ENCODE measurements around the gene LRRC56. TPM values are rescaled to one million over a fixed set of nuclear protein-coding genes. Genes with fewer than 3 reads are reported as not detected.
"Not testable (repeated sequence)": the region's sequence is repeated elsewhere in the genome, so short reads cannot be mapped to it uniquely, and the experiment has no call there.

LRRC56 gene
- polyA plus RNA-seq, 2 of the 4 experiments (the other 2 are of a cell fraction): 0.32 to 1.0 TPM

DNA sequence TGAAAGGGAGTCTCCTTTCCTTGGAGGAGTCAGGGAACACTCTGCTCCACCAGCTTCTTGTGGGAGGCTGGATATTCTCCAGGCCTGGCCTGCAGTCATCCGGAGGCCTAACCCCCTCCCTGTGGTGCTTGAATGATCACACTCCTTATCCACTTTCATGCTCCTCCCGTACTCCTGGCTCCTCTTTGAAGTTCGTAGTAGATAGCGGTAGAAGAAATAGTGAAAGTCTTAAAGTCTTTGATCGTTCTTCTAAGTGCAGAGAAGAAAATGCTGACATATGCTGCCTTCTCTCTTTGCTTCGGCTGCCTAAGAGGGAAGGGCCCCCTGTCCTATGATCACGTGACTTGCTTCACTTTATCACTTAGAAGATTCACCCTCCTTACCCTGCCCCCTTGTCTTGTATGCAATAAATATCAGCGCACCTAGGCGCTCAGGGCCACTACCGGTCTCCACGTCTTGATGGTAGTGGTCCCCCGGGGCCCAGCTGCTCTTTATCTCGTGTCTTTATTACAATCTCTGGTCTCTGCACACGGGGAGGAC, 36.8 kb downstream of the LRRC56 start:
- H3K9me3 ChIP-seq; H3K4me3 ChIP-seq; H3K27ac ChIP-seq; FAIRE-seq; POLR2A ChIA-PET; ATAC-seq; DNase-seq (ENCODE audit: low read depth in 1 of 2, low spot score in 1 of 2): not testable (repeated sequence)
- CTCF ChIA-PET: interaction anchor here (1.3 kb wide), 1 partner anchor 9 kb away, joined by 4 read pairs; no protein-coding TSS in a partner anchor
- Histone ChIP-seq H3K4me1 (peaks cover 26% of the 10 kb centered on the region), H3K4me2 (0 out of 3 replicates have a peak overlapping the region, but pooled peaks have one; percentile 100)
- WGBS (ENCODE audit: missing lambda C conversion rate): 84% methylated on average over 14 of the region's 14 CpGs
- TF ChIP-seq MAFK (IDR thresholded peaks at IDR 0.05; ENCODE audit: partially characterized antibody): peak; percentile 55

DNA sequence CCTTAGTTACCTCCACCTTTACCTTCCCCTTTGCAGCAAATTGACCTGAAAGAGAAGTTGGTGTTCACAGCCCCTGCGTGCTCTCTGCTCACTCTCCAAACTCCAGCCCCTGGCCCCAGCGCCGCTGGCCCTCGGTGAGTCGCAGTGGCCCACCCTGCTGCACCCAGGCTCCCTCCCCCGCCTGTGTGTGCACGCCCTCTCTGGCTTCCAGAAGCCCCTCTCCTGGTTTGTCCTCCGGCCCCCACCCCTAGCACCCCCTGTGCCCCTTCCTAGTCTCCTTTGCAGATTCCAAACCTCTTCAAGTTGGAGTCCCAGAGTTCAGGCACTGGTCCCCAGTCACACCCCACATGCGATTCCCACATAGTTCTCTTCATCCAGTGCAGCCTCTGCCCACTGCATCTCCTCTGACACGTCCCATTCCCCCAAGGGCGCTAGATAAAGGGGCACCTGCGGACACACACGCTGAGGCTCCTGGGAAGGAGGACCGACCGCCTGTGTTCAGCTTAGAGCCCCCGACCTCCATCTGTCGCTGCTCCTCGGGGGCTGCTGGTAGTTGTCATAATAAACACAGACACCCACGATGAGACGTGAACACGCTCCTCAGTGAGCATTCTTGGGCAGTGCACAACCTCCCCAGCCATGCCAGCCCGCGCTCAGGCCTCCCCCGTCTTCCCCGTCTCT, 37.4 kb downstream of the LRRC56 start:
- FAIRE-seq (no peak), ATAC-seq (peak; percentile 0 to 18; a peak in 3 of 6 replicates), DNase-seq (ENCODE audit: low read depth in 1 of 2, low spot score in 1 of 2) (no peak)
- H3K4me2 ChIP-seq: peak overlapping the region; percentile 100
- H3K9me3 ChIP-seq: no peaks in the 10 kb centered on the region
- 49% methylated on average over 23 of the region's 25 CpGs for WGBS (ENCODE audit: missing lambda C conversion rate)
- TF ChIP-seq BHLHE40 (IDR thresholded peaks at IDR 0.05; ENCODE audit: low read depth, low read length): no peak
- H3K4me3 ChIP-seq: peak overlapping the region; percentile 90
- H3K27ac ChIP-seq: peak overlapping the region; percentile 84 to 88
- ChIA-PET POLR2A (interaction anchor here (1.1 kb wide), 1 partner anchor 23 kb away, joined by 3 read pairs; no protein-coding TSS in a partner anchor), CTCF (interaction anchor here (1.0 to 1.8 kb wide), 2 partner anchors 11 to 15 kb away, joined by 3 to 6 read pairs; partner anchors contain the start of gene LMNTD2)
- H3K4me1 ChIP-seq: peaks cover 26% of the 10 kb centered on the region

DNA sequence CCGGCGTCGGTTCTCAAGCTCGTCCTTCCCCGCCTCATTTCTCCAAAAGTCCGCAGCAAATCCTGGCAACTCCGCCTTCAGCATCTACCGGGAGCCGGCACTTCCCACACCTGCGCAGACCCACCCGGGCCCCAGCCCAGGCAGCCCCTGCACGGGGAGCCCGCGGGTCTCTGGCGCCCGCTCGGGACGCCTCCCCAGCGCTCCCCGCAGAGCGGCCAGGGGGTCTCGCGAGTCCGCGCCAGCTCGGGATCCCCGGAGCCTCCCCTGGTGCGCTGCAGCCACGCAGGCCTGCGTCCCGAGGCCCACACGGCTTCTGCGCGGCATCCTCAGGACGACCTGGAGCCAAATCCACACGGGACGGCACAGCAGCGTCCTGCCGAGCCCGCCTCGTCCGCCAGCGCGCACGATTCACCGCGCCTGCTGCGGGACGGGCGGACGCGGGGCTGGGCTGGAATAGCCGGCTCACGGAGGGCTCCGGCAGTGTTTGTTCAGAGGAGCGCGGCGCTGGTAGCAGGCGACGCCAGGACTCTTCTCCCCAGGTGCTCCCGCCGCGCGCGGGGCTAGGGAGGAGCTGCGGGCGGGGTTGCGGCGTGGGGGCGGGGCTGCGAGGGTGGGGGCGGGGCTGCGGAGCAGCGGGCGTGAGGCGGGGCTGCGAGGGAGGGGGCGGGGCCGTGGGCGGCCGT, 38.1 kb downstream of the LRRC56 start:
- CTCF ChIA-PET: interaction anchor here (0.6 to 1.8 kb wide), 4 partner anchors 12 to 84 kb away, joined by 3 to 6 read pairs (median 3); partner anchors contain the start of gene LMNTD2
- Histone ChIP-seq H3K4me2 (peak overlapping the region; percentile 100), H3K4me3 (peak overlapping the region; percentile 90), H3K27ac (peak overlapping the region; percentile 84 to 88), H3K9me3 (no peaks in the 10 kb centered on the region), H3K4me1 (peaks cover 26% of the 10 kb centered on the region)
- no peak for FAIRE-seq
- POLR2A ChIA-PET: interaction anchor here (0.7 to 1.1 kb wide), 19 partner anchors 8 to 234 kb away, joined by 3 to 7 read pairs (median 4); partner anchors contain the start of genes HRAS, LMNTD2, RPLP2 and TMEM80
- peak; percentile 47 to 62 for ATAC-seq
- WGBS (ENCODE audit: missing lambda C conversion rate): 3% methylated on average over 23 of the region's 81 CpGs
- TF ChIP-seq POLR2A (IDR thresholded peaks at IDR 0.05; ENCODE audit: low read length) (peak; percentile 57), SREBF2 (IDR thresholded peaks at IDR 0.05) (no peak), CHD2 (IDR thresholded peaks at IDR 0.05; ENCODE audit: low read length, partially characterized antibody) (peak; percentile 38)
- TF ChIP-seq, protein P1, sequence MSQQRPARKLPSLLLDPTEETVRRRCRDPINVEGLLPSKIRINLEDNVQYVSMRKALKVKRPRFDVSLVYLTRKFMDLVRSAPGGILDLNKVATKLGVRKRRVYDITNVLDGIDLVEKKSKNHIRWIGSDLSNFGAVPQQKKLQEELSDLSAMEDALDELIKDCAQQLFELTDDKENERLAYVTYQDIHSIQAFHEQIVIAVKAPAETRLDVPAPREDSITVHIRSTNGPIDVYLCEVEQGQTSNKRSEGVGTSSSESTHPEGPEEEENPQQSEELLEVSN (IDR thresholded peaks at IDR 0.05; ENCODE audit: borderline replicate concordance, low read depth): peak; percentile 65; the same call in 1 of the 2 replicates
- TF ChIP-seq, protein P2, sequence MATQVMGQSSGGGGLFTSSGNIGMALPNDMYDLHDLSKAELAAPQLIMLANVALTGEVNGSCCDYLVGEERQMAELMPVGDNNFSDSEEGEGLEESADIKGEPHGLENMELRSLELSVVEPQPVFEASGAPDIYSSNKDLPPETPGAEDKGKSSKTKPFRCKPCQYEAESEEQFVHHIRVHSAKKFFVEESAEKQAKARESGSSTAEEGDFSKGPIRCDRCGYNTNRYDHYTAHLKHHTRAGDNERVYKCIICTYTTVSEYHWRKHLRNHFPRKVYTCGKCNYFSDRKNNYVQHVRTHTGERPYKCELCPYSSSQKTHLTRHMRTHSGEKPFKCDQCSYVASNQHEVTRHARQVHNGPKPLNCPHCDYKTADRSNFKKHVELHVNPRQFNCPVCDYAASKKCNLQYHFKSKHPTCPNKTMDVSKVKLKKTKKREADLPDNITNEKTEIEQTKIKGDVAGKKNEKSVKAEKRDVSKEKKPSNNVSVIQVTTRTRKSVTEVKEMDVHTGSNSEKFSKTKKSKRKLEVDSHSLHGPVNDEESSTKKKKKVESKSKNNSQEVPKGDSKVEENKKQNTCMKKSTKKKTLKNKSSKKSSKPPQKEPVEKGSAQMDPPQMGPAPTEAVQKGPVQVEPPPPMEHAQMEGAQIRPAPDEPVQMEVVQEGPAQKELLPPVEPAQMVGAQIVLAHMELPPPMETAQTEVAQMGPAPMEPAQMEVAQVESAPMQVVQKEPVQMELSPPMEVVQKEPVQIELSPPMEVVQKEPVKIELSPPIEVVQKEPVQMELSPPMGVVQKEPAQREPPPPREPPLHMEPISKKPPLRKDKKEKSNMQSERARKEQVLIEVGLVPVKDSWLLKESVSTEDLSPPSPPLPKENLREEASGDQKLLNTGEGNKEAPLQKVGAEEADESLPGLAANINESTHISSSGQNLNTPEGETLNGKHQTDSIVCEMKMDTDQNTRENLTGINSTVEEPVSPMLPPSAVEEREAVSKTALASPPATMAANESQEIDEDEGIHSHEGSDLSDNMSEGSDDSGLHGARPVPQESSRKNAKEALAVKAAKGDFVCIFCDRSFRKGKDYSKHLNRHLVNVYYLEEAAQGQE (IDR thresholded peaks at IDR 0.05): peak; percentile 68
- TF ChIP-seq, protein P3, sequence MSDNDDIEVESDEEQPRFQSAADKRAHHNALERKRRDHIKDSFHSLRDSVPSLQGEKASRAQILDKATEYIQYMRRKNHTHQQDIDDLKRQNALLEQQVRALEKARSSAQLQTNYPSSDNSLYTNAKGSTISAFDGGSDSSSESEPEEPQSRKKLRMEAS (IDR thresholded peaks at IDR 0.05): no peak; the same call in 1 of the 2 replicates
- DNase-seq (ENCODE audit: low read depth in 1 of 2, low spot score in 1 of 2): peak in 1 of 2 experiments; percentile 76

DNA sequence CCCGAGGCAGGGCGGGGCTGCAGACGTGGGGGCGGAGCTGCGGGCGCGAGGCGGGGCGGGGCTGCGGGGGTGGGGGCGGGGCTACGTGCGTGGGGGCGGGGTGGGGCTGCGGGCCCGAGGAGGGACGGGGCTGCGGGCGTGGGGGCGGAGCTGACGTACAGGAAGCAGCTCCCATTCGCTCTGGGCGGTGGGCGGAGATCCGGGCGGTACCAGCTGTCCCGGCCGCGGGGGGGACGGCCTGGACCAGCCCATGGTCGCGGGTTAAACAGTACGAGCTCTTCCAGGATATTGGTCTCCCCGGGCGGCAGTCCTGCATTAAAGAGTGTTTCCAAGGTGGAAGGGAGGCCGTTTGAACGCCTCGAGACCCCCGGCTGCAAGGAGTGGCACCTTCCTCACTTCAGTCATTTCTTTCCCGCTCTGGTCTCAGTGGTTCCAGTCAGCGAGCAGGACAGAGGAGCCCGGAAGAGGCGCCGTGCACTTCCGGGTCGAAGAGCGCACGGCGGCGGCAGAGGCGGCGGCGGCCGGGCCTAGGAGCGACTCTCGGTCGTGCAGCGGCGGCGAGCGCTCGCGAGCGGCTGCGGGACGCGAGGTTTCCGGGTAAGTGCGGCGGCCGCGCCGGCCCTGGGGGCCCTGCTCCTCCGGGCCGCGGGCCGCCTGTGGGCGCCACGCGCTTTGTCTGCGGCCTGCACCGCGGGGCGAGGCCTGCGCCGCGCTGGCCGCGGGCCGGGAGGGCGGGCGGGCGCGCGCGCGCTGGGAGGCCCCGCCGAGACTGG, 38.9 kb downstream of the LRRC56 start, which contains the start of gene PHRF1:
Gene PHRF1, plus strand, starts transcription at position 475 of the 773 bp plus-strand sequence. CDS start 5,043 bp downstream, outside the sequence.
- H3K4me2 ChIP-seq: peak within 1 kb of the TSS; percentile 100
- ChIA-PET POLR2A (interaction anchor here (0.7 to 1.1 kb wide), 19 partner anchors 9 to 233 kb away, joined by 3 to 7 read pairs (median 4); partner anchors contain the start of genes HRAS, LMNTD2, RPLP2 and TMEM80), CTCF (interaction anchor here (0.6 to 1.8 kb wide), 3 partner anchors 13 to 83 kb away, joined by 3 to 6 read pairs (median 3); no protein-coding TSS in a partner anchor)
- FAIRE-seq: no peak
- peak within 1 kb of the TSS; percentile 91 for H3K4me3 ChIP-seq
- peak; percentile 95 to 98 for DNase-seq (ENCODE audit: low read depth in 1 of 2, low spot score in 1 of 2)
- 0% methylated on average over 7 of the region's 99 CpGs for WGBS (ENCODE audit: missing lambda C conversion rate)
- H3K27ac ChIP-seq: peak within 1 kb of the TSS; percentile 97 to 98
- ATAC-seq: peak; percentile 90 to 91
- peaks cover 26% of the 10 kb centered on the region for H3K4me1 ChIP-seq
- H3K9me3 ChIP-seq: no peaks in the 10 kb centered on the region
- TF ChIP-seq KDM5A (IDR thresholded peaks at IDR 0.05) (0 out of 2 replicates have a peak, but pooled peaks have one; percentile 22), EHMT2 (IDR thresholded peaks at IDR 0.05; ENCODE audit: low read depth) (no peak), PHF8 (IDR thresholded peaks at IDR 0.05; ENCODE audit: borderline replicate concordance, low read depth) (peak; percentile 53; the same call in 1 of the 2 replicates), SREBF2 (IDR thresholded peaks at IDR 0.05) (no peak), FOSB (CRISPR knock-in tag; IDR thresholded peaks at IDR 0.05) (no peak), BHLHE40 (IDR thresholded peaks at IDR 0.05; ENCODE audit: low read depth, low read length) (peak; percentile 93), RNF2 (IDR thresholded peaks at IDR 0.05; ENCODE audit: borderline replicate concordance, low read depth) (no peak), MAZ (IDR thresholded peaks at IDR 0.05; ENCODE audit: borderline replicate concordance, low read depth, low read length) (no peak), POLR2A (IDR thresholded peaks at IDR 0.05; ENCODE audit: low read length) (peak; percentile 45), GATA3 (IDR thresholded peaks at IDR 0.05; ENCODE audit: borderline replicate concordance) (peak; percentile 80)
- TF ChIP-seq, protein P4, sequence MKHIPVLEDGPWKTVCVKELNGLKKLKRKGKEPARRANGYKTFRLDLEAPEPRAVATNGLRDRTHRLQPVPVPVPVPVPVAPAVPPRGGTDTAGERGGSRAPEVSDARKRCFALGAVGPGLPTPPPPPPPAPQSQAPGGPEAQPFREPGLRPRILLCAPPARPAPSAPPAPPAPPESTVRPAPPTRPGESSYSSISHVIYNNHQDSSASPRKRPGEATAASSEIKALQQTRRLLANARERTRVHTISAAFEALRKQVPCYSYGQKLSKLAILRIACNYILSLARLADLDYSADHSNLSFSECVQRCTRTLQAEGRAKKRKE (CRISPR knock-in tag; IDR thresholded peaks at IDR 0.05; ENCODE audit: low read depth): no peak
- TF ChIP-seq, protein P5, sequence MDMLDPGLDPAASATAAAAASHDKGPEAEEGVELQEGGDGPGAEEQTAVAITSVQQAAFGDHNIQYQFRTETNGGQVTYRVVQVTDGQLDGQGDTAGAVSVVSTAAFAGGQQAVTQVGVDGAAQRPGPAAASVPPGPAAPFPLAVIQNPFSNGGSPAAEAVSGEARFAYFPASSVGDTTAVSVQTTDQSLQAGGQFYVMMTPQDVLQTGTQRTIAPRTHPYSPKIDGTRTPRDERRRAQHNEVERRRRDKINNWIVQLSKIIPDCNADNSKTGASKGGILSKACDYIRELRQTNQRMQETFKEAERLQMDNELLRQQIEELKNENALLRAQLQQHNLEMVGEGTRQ (IDR thresholded peaks at IDR 0.05): no peak
